ENCODE results near the gene PCNA.
A peak's percentile ranks its signal among the peaks of the same experiment; 100 is the strongest.

PCNA gene

GRCh38 chr20:5065166-5065878 lies 54.4 kb downstream of the PCNA start:
- no peak for TF ChIP-seq CTCF (IDR thresholded peaks at IDR 0.05)
- no peaks in the 10 kb centered on the region for H3K9me3 ChIP-seq
- peak overlapping the region; percentile 93 for H3K27ac ChIP-seq
- H3K4me1 ChIP-seq (ENCODE audit: control insufficient read depth in 1 of 2, insufficient read depth in 1 of 2, low read depth in 1 of 2, low read length in 1 of 2): peaks cover 21 to 40% of the 10 kb centered on the region in 2 experiments
- H3K36me3 ChIP-seq: no peaks in the 10 kb centered on the region
- no peaks in the 10 kb centered on the region for H3K27me3 ChIP-seq
- peak overlapping the region in 1 of 2 experiments; percentile 11 for H3K4me3 ChIP-seq (ENCODE audit: low read depth in 1 of 2, low read length in 1 of 2)
